PC-9 (cell line): Measurements from ENCODE around the gene SPON1. TPM values are rescaled to one million over a fixed set of nuclear protein-coding genes. Genes with fewer than 3 reads are reported as not detected.

Experiments used
- BruUV-seq: library from RNA; stranded (reverse); fragments of 400-500 nt; replicated peaks from 2 replicates; lab custom pipeline; 2021; lab: Mats Ljungman, UMichigan
- CTCF ChIA-PET: fragments of 300-600 bp; sonication (Branson Sonifier 250); formaldehyde crosslinking; loops from one replicate; lab custom pipeline; 2022; ENCODE audit warnings: antibody characterized with exemption; lab: Charles Lee
- POLR2A ChIA-PET: fragments of 300-600 bp; sonication (Branson Sonifier 250); formaldehyde crosslinking; loops from one replicate; lab custom pipeline; 2022; ENCODE audit warnings: antibody characterized with exemption; ENCODE audit not compliant: unreplicated experiment; lab: Charles Lee
- DNase-seq, 2 experiments: peaks; one replicate each; pipeline versions ENCODE4 v3.0.0 to v3.0.0-alpha.2; 2015 to 2022; ENCODE audit warnings: mixed read lengths in 1 of 2
- H2AFZ ChIP-seq: fragments of 200-600 bp; sonication (generic); 2 replicates; pipeline ENCODE4 v1.8.1; 2017; ENCODE audit warnings: antibody characterized with exemption
- H3F3A ChIP-seq: fragments of 200-600 bp; sonication (generic); 2 replicates; pipeline ENCODE4 v1.8.1; 2017; ENCODE audit warnings: antibody characterized with exemption, mild to moderate bottlenecking, low read depth; ENCODE audit not compliant: insufficient read depth
- H3K27ac ChIP-seq: fragments of 200-600 bp; sonication (generic); 2 replicates; pipeline ENCODE4 v1.6.1; 2016; ENCODE audit warnings: mixed run types
- H3K27me3 ChIP-seq: fragments of 200-600 bp; sonication (generic); 2 replicates; pipeline ENCODE4 v1.6.1; 2016; ENCODE audit warnings: low read depth, mixed run types; ENCODE audit not compliant: insufficient read depth
- H3K36me3 ChIP-seq: fragments of 200-600 bp; sonication (generic); 2 replicates; pipeline ENCODE4 v1.6.1; 2016; ENCODE audit warnings: low read depth, mixed run types
- H3K4me1 ChIP-seq: fragments of 200-600 bp; sonication (generic); replicated peaks from 2 replicates; pipeline ENCODE4 v1.6.1; 2016; ENCODE audit warnings: mixed run types; ENCODE audit not compliant: insufficient read depth
- H3K4me2 ChIP-seq: fragments of 200-600 bp; sonication (generic); 2 replicates; pipeline ENCODE4 v1.6.1; 2017; ENCODE audit warnings: mixed run types
- H3K4me3 ChIP-seq: fragments of 200-600 bp; sonication (generic); 2 replicates; pipeline ENCODE4 v1.6.1; 2016; ENCODE audit warnings: mixed run types
- H3K79me2 ChIP-seq: fragments of 200-600 bp; sonication (generic); 2 replicates; pipeline ENCODE4 v1.6.1; 2017; ENCODE audit warnings: low read depth, mixed run types
- H3K9me2 ChIP-seq: fragments of 200-600 bp; sonication (generic); 2 replicates; pipeline ENCODE4 v1.8.1; 2017; ENCODE audit warnings: mild to moderate bottlenecking; ENCODE audit not compliant: insufficient read depth
- H3K9me3 ChIP-seq: fragments of 200-600 bp; sonication (generic); 2 replicates; pipeline ENCODE4 v1.8.1; 2016; ENCODE audit warnings: low read depth; ENCODE audit not compliant: insufficient read depth
- H4K20me1 ChIP-seq: fragments of 200-600 bp; sonication (generic); 2 replicates; pipeline ENCODE4 v1.8.1; 2017; ENCODE audit not compliant: insufficient read depth
- EZH2 ChIP-seq: fragments of 200-600 bp; sonication (generic); IDR thresholded peaks from 2 replicates; pipeline ENCODE4 v1.8.0; 2017; ENCODE audit warnings: antibody characterized with exemption, low read depth
- intact Hi-C: fragments of 100-400 bp; cut with micrococcal nuclease; formaldehyde crosslinking; loops from one replicate; pipeline ENCODE4 v1.10.0; 2022; ENCODE audit not compliant: unreplicated experiment
- total RNA-seq: library from RNA; stranded (reverse); gene quantifications from 2 replicates; pipeline ENCODE4 v1.2.3, GENCODE V29; 2021
- TF ChIP-seq, protein P1 (sequence below): fragments of 200-600 bp; sonication (generic); conservative IDR thresholded peaks from 2 replicates; pipeline ENCODE4 v1.6.1; 2017; ENCODE audit warnings: mixed run types, antibody characterized with exemption, mild to moderate bottlenecking, moderate library complexity

SPON1 gene
- total RNA-seq, 1 experiment from 2014 or later: 0.70 TPM

GRCh38 chr11:13965337-13965736, 2.8 kb downstream of the SPON1 start:
- CTCF ChIA-PET: interaction anchor here (0.6 kb wide), 1 partner anchor 183 kb away, joined by 3 read pairs; no protein-coding TSS in a partner anchor
- TF ChIP-seq, protein P1, sequence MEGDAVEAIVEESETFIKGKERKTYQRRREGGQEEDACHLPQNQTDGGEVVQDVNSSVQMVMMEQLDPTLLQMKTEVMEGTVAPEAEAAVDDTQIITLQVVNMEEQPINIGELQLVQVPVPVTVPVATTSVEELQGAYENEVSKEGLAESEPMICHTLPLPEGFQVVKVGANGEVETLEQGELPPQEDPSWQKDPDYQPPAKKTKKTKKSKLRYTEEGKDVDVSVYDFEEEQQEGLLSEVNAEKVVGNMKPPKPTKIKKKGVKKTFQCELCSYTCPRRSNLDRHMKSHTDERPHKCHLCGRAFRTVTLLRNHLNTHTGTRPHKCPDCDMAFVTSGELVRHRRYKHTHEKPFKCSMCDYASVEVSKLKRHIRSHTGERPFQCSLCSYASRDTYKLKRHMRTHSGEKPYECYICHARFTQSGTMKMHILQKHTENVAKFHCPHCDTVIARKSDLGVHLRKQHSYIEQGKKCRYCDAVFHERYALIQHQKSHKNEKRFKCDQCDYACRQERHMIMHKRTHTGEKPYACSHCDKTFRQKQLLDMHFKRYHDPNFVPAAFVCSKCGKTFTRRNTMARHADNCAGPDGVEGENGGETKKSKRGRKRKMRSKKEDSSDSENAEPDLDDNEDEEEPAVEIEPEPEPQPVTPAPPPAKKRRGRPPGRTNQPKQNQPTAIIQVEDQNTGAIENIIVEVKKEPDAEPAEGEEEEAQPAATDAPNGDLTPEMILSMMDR: no peak
- TF ChIP-seq EZH2: no peak
- H3K4me2 ChIP-seq: no peak overlapping the region
- H3F3A ChIP-seq: no peaks in the 10 kb centered on the region
- H4K20me1 ChIP-seq: no peaks in the 10 kb centered on the region
- no peaks in the 10 kb centered on the region for H3K9me2 ChIP-seq
- no peak for DNase-seq
- H3K4me3 ChIP-seq: no peak overlapping the region
- intact Hi-C loops: no loop called here
- H3K9me3 ChIP-seq: no peaks in the 10 kb centered on the region
- H2AFZ ChIP-seq: no peak overlapping the region
- BruUV-seq: no TSS peak
- POLR2A ChIA-PET: no interaction called here
- no peaks in the 10 kb centered on the region for H3K27me3 ChIP-seq
- H3K36me3 ChIP-seq: no peaks in the 10 kb centered on the region
- no peak overlapping the region for H3K27ac ChIP-seq
- no peaks in the 10 kb centered on the region for H3K4me1 ChIP-seq
- no peaks in the 10 kb centered on the region for H3K79me2 ChIP-seq

DNA sequence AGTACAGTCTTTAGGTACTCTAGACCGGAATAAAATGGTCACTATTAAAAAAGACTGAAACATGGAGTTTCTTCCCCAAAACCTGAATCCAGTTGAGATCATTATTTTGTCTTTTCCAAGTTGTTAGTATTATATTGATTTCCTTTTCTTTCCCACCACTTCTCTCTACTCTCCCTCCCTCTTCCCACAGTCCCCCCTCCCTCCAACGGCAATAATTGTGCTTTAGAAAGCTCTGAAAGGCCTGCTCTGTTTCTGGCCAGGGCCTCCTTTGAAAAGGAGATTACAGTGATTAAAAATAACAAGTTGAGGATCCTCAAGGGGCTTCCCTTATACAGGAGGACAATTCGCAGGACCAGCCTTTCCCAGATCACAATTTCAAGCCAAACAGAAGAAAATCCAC, 3.5 kb downstream of the SPON1 start:
- intact Hi-C loops: no loop called here
- BruUV-seq: no TSS peak
- H3K4me3 ChIP-seq: no peak overlapping the region
- H3K27me3 ChIP-seq: no peaks in the 10 kb centered on the region
- H3F3A ChIP-seq: no peaks in the 10 kb centered on the region
- no peak for DNase-seq
- H3K4me2 ChIP-seq: no peak overlapping the region
- no peak overlapping the region for H3K27ac ChIP-seq
- ChIA-PET POLR2A (no interaction called here), CTCF (no interaction called here)
- TF ChIP-seq, protein P1: no peak
- TF ChIP-seq EZH2: no peak
- H2AFZ ChIP-seq: no peak overlapping the region
- no peaks in the 10 kb centered on the region for H3K9me2 ChIP-seq
- no peaks in the 10 kb centered on the region for H4K20me1 ChIP-seq
- H3K9me3 ChIP-seq: no peaks in the 10 kb centered on the region
- H3K36me3 ChIP-seq: no peaks in the 10 kb centered on the region
- peaks cover 6% of the 10 kb centered on the region for H3K4me1 ChIP-seq
- H3K79me2 ChIP-seq: no peaks in the 10 kb centered on the region

- DNase-seq: no peak
- Histone ChIP-seq H3K79me2 (no peaks in the 10 kb centered on the region), H3K27me3 (no peaks in the 10 kb centered on the region), H3K36me3 (no peaks in the 10 kb centered on the region), H3K27ac (no peak overlapping the region), H3K4me2 (no peak overlapping the region), H3F3A (no peaks in the 10 kb centered on the region), H3K9me3 (no peaks in the 10 kb centered on the region), H3K4me3 (no peak overlapping the region), H2AFZ (no peak overlapping the region), H4K20me1 (no peaks in the 10 kb centered on the region), H3K9me2 (no peaks in the 10 kb centered on the region), H3K4me1 (peaks cover 11% of the 10 kb centered on the region)
- ChIA-PET CTCF (no interaction called here), POLR2A (no interaction called here)
- no peak for TF ChIP-seq EZH2
- TF ChIP-seq, protein P1: no peak
- intact Hi-C loops: no loop called here
- BruUV-seq: no TSS peak
Measured at GRCh38 chr11:13966486-13966885, 4.0 kb downstream of the SPON1 start.
